HEK293 (cell line): Measurements from ENCODE around the gene ARHGDIB.

Experiments
- CTCF ChIA-PET: fragments of 350-600 bp; formaldehyde crosslinking; extraction: SDS; loops from one replicate; lab custom pipeline; 2021; ENCODE audit warnings: antibody characterized with exemption; lab: Yijun Ruan, JAX
- POLR2A ChIA-PET: fragments of 300-600 bp; formaldehyde crosslinking; extraction: SDS; loops from one replicate; lab custom pipeline; 2020; ENCODE audit warnings: antibody characterized with exemption, inconsistent platforms; lab: Yijun Ruan, JAX
- H3K27ac ChIP-seq: fragments of 200-500 bp; sonication (Bioruptor generic); 2 replicates; pipeline ENCODE4 v1.5.1; 2014; ENCODE audit warnings: low read depth, low read length, control low read depth, inconsistent platforms; ENCODE audit errors: extremely low read depth
- H3K36me3 ChIP-seq, 2 experiments: fragments of 200-500 bp in 1 of 2; sonication (Bioruptor generic) in 1 of 2; 1 replicate in 1 of 2; 2 replicates in 1 of 2; pipeline ENCODE4 v1.5.1; 2014 to 2017; ENCODE audit warnings: inconsistent platforms in 2 of 2, low read length in 2 of 2; ENCODE audit not compliant: control insufficient read depth in 2 of 2, insufficient read depth in 1 of 2
- H3K4me1 ChIP-seq: fragments of 200-500 bp; sonication (Bioruptor generic); 2 replicates; pipeline ENCODE4 v1.5.1; 2014; ENCODE audit warnings: mild to moderate bottlenecking, low read length, inconsistent platforms; ENCODE audit not compliant: control insufficient read depth, insufficient read depth
- H3K4me3 ChIP-seq: 2 replicates; pipeline ENCODE4 v1.5.1; 2011; ENCODE audit warnings: low read depth, mild to moderate bottlenecking, control low read depth, low read length, moderate library complexity
- H3K9me3 ChIP-seq: fragments of 200-500 bp; sonication (Bioruptor generic); 2 replicates; pipeline ENCODE4 v1.5.1; 2014; ENCODE audit warnings: low read depth, low read length, inconsistent platforms; ENCODE audit not compliant: control insufficient read depth, insufficient read depth
- BCL11A ChIP-seq: fragments of 450-650 bp; formaldehyde crosslinking; IDR thresholded peaks from 2 replicates; pipeline ENCODE4 v1.5.1; 2016; ENCODE audit warnings: low read depth, missing biosample characterization, missing genetic modification characterization
- IKZF3 ChIP-seq: fragments of 450-650 bp; IDR thresholded peaks from 2 replicates; pipeline ENCODE4 v1.5.0; 2018; ENCODE audit warnings: missing biosample characterization, mild to moderate bottlenecking, missing genetic modification characterization, moderate library complexity
- KLF1 ChIP-seq: fragments of 450-650 bp; formaldehyde crosslinking; IDR thresholded peaks from 2 replicates; pipeline ENCODE4 v1.5.1; 2016; ENCODE audit warnings: missing biosample characterization, missing genetic modification characterization
- MEIS1 ChIP-seq: sonication (generic); formaldehyde crosslinking; IDR thresholded peaks from 2 replicates; pipeline ENCODE4 v1.8.1; 2022; ENCODE audit warnings: missing genetic modification reagents, mild to moderate bottlenecking, borderline replicate concordance
- MZF1 ChIP-seq: fragments of 450-650 bp; formaldehyde crosslinking; IDR thresholded peaks from 2 replicates; pipeline ENCODE4 v1.5.1; 2017; ENCODE audit warnings: missing biosample characterization, missing genetic modification characterization, borderline replicate concordance
- PRDM1 ChIP-seq: fragments of 450-650 bp; formaldehyde crosslinking; IDR thresholded peaks from 2 replicates; pipeline ENCODE4; 2016; ENCODE audit warnings: missing biosample characterization, missing genetic modification characterization
- SP3 ChIP-seq: fragments of 450-650 bp; formaldehyde crosslinking; IDR thresholded peaks from 2 replicates; pipeline ENCODE4 v1.5.1; 2016; ENCODE audit warnings: missing biosample characterization, missing genetic modification characterization
- ZBTB7A ChIP-seq: fragments of 450-650 bp; formaldehyde crosslinking; IDR thresholded peaks from 2 replicates; pipeline ENCODE4 v1.5.1; 2016; ENCODE audit warnings: low read depth, missing biosample characterization, missing genetic modification characterization
- ZFP69B ChIP-seq: fragments of 450-650 bp; formaldehyde crosslinking; IDR thresholded peaks from 2 replicates; pipeline ENCODE4 v1.5.1; 2016; ENCODE audit warnings: missing biosample characterization, missing genetic modification characterization
- ZNF10 ChIP-seq: fragments of 450-650 bp; formaldehyde crosslinking; IDR thresholded peaks from 2 replicates; pipeline ENCODE4 v1.5.1; 2017; ENCODE audit warnings: missing biosample characterization, missing genetic modification characterization
- ZNF175 ChIP-seq: fragments of 450-650 bp; formaldehyde crosslinking; IDR thresholded peaks from 2 replicates; pipeline ENCODE4 v1.5.1; 2016; ENCODE audit warnings: missing biosample characterization, missing genetic modification characterization
- ZNF23 ChIP-seq: fragments of 450-650 bp; formaldehyde crosslinking; IDR thresholded peaks from 2 replicates; pipeline ENCODE4 v1.5.1; 2016; ENCODE audit warnings: missing biosample characterization, missing genetic modification characterization, borderline replicate concordance
- ZNF239 ChIP-seq: fragments of 450-650 bp; formaldehyde crosslinking; IDR thresholded peaks from 2 replicates; pipeline ENCODE4 v1.5.1; 2016; ENCODE audit warnings: missing biosample characterization, missing genetic modification characterization
- ZNF341 ChIP-seq: fragments of 450-650 bp; formaldehyde crosslinking; IDR thresholded peaks from 2 replicates; pipeline ENCODE4; 2016; ENCODE audit warnings: low read depth, missing biosample characterization, missing genetic modification characterization
- ZNF529 ChIP-seq: fragments of 450-650 bp; formaldehyde crosslinking; IDR thresholded peaks from 2 replicates; pipeline ENCODE4 v1.5.1; 2017; ENCODE audit warnings: missing genetic modification characterization, missing biosample characterization; ENCODE audit not compliant: insufficient replicate concordance
- ZNF544 ChIP-seq: fragments of 450-650 bp; formaldehyde crosslinking; IDR thresholded peaks from 2 replicates; pipeline ENCODE4 v1.5.0; 2017; ENCODE audit warnings: missing biosample characterization, missing genetic modification characterization
- ZNF658 ChIP-seq: fragments of 450-650 bp; formaldehyde crosslinking; IDR thresholded peaks from 2 replicates; pipeline ENCODE4; 2016; ENCODE audit warnings: missing biosample characterization, missing genetic modification characterization
- ZNF670 ChIP-seq: fragments of 450-650 bp; formaldehyde crosslinking; IDR thresholded peaks from 2 replicates; pipeline ENCODE4 v1.5.1; 2016; ENCODE audit warnings: missing biosample characterization, missing genetic modification characterization, low read depth
- ZNF76 ChIP-seq: fragments of 450-650 bp; formaldehyde crosslinking; IDR thresholded peaks from 2 replicates; pipeline ENCODE4; 2016; ENCODE audit warnings: low read depth, missing biosample characterization, missing genetic modification characterization, borderline replicate concordance
- ZNF791 ChIP-seq: fragments of 450-650 bp; formaldehyde crosslinking; IDR thresholded peaks from 2 replicates; pipeline ENCODE4 v1.5.1; 2016; ENCODE audit warnings: missing biosample characterization, missing genetic modification characterization
- ZXDB ChIP-seq: fragments of 450-650 bp; formaldehyde crosslinking; IDR thresholded peaks from 2 replicates; pipeline ENCODE4 v1.5.1; 2016; ENCODE audit warnings: missing biosample characterization, missing genetic modification characterization
- TF ChIP-seq, protein P1 (sequence below): fragments of 450-650 bp; formaldehyde crosslinking; IDR thresholded peaks from 2 replicates; pipeline ENCODE4 v1.5.1; 2016; ENCODE audit warnings: missing biosample characterization, missing genetic modification characterization
- TF ChIP-seq, protein P2 (sequence below): fragments of 450-650 bp; formaldehyde crosslinking; IDR thresholded peaks from 2 replicates; pipeline ENCODE4 v1.5.1; 2016; ENCODE audit warnings: missing biosample characterization, missing genetic modification characterization
- TF ChIP-seq, protein P3 (sequence below): IDR thresholded peaks from 2 replicates; pipeline ENCODE4 v1.6.1; 2011; ENCODE audit warnings: mild to moderate bottlenecking, low read depth, low read length, borderline replicate concordance

Gene ARHGDIB

DNA sequence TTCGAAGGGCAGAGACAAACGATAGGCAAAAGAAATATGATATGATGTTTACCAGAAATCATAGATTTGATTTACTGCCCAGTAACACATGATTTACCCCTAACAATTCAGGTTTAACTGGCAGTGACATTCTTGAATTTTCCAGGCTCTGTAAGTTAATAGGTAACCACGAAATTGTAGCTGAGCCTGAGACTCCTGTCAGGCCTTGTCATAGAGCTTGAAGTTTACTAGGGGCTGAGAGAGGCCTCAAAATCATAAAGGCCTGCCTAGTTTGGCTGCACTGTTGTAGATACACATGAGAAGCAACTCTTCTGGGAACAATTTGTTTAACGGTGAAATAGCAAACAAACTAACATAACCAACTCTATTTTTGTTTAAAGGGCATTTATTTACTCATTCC, 26.4 kb downstream of the ARHGDIB start:
- Histone ChIP-seq H3K4me1 (no peaks in the 10 kb centered on the region), H3K36me3 (no peaks in the 10 kb centered on the region), H3K9me3 (no peaks in the 10 kb centered on the region)
- POLR2A ChIA-PET = no interaction called here
- TF ChIP-seq ZNF175 (tag by site-specific recombination) (no peak), ZNF658 (tag by site-specific recombination) (no peak), MEIS1 (no peak), ZNF23 (no peak), ZXDB (no peak), PRDM1 (tag by site-specific recombination) (no peak), KLF1 (tag by site-specific recombination) (no peak)
- TF ChIP-seq, all 188 proteins: peak for 0
- Histone ChIP-seq H3K27ac (no peak overlapping the region), H3K4me3 (no peak overlapping the region)
- CTCF ChIA-PET = no interaction called here

DNA sequence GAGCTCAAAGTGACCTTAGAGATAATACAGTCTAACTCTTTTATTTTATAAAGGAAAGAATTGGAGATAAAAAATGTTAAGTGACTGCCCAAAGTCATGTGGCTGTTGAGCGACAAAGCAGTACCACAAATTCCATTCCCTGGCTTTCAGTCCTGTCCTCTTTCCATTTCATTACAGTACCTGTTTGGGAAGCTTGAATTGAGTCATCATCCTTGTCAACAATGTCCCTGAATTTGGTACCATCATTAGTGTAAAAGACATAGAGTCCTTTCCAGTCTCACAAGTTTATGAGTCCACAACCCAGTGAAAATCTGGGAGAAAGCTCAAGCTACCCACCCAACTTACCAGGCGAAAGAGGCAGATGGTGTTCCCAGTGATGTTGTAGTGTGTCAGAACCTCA, 26.9 kb downstream of the ARHGDIB start:
- TF ChIP-seq BCL11A (tag by site-specific recombination) = no peak
- TF ChIP-seq, protein P1, sequence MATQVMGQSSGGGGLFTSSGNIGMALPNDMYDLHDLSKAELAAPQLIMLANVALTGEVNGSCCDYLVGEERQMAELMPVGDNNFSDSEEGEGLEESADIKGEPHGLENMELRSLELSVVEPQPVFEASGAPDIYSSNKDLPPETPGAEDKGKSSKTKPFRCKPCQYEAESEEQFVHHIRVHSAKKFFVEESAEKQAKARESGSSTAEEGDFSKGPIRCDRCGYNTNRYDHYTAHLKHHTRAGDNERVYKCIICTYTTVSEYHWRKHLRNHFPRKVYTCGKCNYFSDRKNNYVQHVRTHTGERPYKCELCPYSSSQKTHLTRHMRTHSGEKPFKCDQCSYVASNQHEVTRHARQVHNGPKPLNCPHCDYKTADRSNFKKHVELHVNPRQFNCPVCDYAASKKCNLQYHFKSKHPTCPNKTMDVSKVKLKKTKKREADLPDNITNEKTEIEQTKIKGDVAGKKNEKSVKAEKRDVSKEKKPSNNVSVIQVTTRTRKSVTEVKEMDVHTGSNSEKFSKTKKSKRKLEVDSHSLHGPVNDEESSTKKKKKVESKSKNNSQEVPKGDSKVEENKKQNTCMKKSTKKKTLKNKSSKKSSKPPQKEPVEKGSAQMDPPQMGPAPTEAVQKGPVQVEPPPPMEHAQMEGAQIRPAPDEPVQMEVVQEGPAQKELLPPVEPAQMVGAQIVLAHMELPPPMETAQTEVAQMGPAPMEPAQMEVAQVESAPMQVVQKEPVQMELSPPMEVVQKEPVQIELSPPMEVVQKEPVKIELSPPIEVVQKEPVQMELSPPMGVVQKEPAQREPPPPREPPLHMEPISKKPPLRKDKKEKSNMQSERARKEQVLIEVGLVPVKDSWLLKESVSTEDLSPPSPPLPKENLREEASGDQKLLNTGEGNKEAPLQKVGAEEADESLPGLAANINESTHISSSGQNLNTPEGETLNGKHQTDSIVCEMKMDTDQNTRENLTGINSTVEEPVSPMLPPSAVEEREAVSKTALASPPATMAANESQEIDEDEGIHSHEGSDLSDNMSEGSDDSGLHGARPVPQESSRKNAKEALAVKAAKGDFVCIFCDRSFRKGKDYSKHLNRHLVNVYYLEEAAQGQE (tag by site-specific recombination) = no peak
- no peak for TF ChIP-seq IKZF3 (tag by site-specific recombination)
- TF ChIP-seq ZNF544 (tag by site-specific recombination) = no peak
- TF ChIP-seq ZNF341 (tag by site-specific recombination) = no peak
- TF ChIP-seq ZNF10 (tag by site-specific recombination) = no peak
- no peak for TF ChIP-seq ZNF76 (tag by site-specific recombination)
- TF ChIP-seq ZNF239 (tag by site-specific recombination) = no peak
- no peak for TF ChIP-seq SP3 (tag by site-specific recombination)
- TF ChIP-seq ZNF529 (tag by site-specific recombination) = no peak
- H3K4me3 ChIP-seq = no peak overlapping the region
- CTCF ChIA-PET = interaction anchor here (0.6 kb wide), 1 partner anchor 47 kb away, joined by 5 read pairs; no protein-coding TSS in a partner anchor
- POLR2A ChIA-PET = no interaction called here
- no peaks in the 10 kb centered on the region for H3K4me1 ChIP-seq
- H3K9me3 ChIP-seq = no peaks in the 10 kb centered on the region
- no peak overlapping the region for H3K27ac ChIP-seq
- H3K36me3 ChIP-seq = no peaks in the 10 kb centered on the region

DNA sequence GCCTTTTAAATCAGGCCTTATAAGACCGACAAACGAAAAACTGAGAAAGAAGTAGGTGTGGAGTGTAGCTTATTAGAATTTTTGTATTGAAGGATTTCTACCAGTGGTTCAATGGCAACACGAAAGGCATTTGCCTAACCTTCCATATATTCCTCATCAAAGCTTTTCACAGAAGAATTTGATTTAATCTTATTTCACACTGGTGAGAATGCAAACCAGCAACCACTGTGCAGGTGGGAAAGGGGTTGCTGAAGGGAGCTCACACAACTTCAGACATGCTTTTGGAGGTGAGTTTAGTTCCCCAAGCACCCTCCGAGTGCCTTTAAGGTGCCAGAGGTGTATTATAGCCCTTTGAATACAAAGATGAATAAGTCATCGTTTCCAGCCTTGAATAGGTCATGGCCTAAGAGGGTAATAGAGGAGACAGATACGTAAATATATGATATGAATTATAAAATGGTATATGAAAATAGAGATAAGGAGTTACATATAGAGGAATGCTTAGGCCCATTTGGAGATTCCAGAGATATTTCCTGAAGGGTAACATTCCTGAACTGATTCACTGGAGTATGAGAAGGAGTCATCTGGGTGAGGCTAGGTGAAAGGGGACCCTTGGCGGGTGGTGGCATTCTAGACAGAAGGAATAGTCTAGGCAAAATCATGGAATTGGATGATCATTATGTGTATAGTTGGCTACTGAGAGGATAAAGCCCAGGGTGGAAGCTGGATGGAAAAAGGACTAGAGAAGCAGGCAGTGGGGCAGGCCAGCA, 29.4 kb downstream of the ARHGDIB start:
- H3K27ac ChIP-seq = no peak overlapping the region
- POLR2A ChIA-PET = no interaction called here
- no peaks in the 10 kb centered on the region for H3K9me3 ChIP-seq
- H3K4me1 ChIP-seq = no peaks in the 10 kb centered on the region
- CTCF ChIA-PET = no interaction called here
- no peak overlapping the region for H3K4me3 ChIP-seq
- TF ChIP-seq, protein P2, sequence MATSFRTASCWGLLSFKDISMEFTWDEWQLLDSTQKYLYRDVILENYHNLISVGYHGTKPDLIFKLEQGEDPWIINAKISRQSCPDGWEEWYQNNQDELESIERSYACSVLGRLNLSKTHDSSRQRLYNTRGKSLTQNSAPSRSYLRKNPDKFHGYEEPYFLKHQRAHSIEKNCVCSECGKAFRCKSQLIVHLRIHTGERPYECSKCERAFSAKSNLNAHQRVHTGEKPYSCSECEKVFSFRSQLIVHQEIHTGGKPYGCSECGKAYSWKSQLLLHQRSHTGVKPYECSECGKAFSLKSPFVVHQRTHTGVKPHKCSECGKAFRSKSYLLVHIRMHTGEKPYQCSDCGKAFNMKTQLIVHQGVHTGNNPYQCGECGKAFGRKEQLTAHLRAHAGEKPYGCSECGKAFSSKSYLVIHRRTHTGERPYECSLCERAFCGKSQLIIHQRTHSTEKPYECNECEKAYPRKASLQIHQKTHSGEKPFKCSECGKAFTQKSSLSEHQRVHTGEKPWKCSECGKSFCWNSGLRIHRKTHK (tag by site-specific recombination) = no peak
- no peak for TF ChIP-seq ZNF791 (tag by site-specific recombination)
- TF ChIP-seq ZNF341 (tag by site-specific recombination) = no peak
- TF ChIP-seq, protein P3, sequence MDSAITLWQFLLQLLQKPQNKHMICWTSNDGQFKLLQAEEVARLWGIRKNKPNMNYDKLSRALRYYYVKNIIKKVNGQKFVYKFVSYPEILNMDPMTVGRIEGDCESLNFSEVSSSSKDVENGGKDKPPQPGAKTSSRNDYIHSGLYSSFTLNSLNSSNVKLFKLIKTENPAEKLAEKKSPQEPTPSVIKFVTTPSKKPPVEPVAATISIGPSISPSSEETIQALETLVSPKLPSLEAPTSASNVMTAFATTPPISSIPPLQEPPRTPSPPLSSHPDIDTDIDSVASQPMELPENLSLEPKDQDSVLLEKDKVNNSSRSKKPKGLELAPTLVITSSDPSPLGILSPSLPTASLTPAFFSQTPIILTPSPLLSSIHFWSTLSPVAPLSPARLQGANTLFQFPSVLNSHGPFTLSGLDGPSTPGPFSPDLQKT = no peak
- no peak for TF ChIP-seq MZF1 (tag by site-specific recombination)
- no peak for TF ChIP-seq ZFP69B (tag by site-specific recombination)
- no peak for TF ChIP-seq ZBTB7A
- TF ChIP-seq ZNF670 = no peak
- no peaks in the 10 kb centered on the region for H3K36me3 ChIP-seq
